HG02759 (cell line): ENCODE data around the gene CSMD2.

Source experiments
- ATAC-seq: cut with Tn5 transposase; IDR thresholded peaks from one replicate; pipeline ENCODE4 v1.9.1; 2021; ENCODE audit warnings: mild to moderate bottlenecking, moderate library complexity; ENCODE audit not compliant: unreplicated experiment

The CSMD2 gene

GRCh38 chr1:33471416-33471815, 693.6 kb downstream of the CSMD2 start:
- ATAC-seq = no peak

GRCh38 chr1:33470495-33471012, 694.5 kb downstream of the CSMD2 start:
- ATAC-seq = no peak

DNA sequence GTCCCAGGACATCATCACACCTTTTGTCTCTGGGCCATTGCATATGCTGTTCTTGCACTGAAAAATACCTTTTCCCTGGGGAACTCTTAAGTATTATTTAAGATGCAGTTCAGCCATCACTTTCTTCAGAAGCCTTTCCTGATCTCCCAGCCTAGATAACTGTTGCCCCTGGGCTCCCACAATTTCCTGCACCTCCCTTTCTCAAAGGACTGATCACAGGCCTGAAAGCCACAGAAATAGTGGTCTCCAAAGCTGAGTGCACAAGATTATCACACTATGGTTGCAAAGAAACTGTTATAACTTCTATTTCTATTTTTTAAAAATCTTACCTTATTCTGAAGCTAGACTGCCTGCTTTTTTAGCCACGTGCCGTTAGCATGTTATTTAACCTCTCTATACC, 695.3 kb downstream of the CSMD2 start:
- no peak for ATAC-seq

GRCh38 chr1:33468967-33469366, 696.1 kb downstream of the CSMD2 start:
- no peak for ATAC-seq

- no peak for ATAC-seq
Observed at GRCh38 chr1:33468531-33468930, 696.5 kb downstream of the CSMD2 start.

GRCh38 chr1:33468011-33468410, 697.0 kb downstream of the CSMD2 start:
- no peak for ATAC-seq

GRCh38 chr1:33466159-33466558, 698.9 kb downstream of the CSMD2 start:
- ATAC-seq = no peak

DNA sequence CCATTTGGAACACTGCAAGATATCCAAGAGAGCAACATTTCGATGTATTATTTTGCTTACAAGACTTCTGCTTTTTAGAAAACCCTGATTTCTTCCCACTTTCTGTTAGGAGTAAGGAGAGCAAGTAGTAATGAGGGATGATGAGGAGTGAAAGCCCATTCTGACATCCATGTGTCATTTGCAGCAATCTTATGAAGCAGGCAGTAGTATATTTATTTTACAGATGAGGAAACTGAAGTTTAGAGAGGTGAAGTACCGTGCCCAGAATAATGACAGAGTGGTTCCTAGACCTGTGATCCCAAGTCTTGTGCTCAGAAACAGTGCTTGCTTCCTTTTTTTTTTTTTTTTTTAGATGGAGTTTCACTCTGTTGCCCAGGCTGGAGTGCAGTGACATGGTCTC, 699.7 kb downstream of the CSMD2 start:
- no peak for ATAC-seq

DNA sequence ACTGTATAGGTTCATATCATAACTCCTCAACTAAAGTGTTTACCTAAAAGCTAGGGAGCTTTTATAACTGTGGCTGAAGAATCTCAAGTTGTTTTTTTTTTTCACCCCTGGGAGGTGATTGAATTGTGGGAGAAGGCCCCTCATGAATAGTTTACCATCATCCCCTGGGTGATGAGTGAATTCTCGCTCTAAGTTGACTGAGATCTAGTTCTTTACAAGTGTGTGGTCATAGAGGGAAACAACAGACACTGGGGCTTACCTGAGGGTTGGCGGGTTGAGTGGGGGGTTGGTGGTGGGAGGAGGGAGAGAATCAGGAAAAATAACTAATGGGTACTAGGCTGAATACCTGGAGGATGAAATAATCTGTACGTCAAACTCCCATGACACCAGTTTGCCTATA, 700.5 kb downstream of the CSMD2 start:
- no peak for ATAC-seq
